Measurements from ENCODE around the gene C12orf56. TPM values are rescaled to one million over a fixed set of nuclear protein-coding genes. Genes with fewer than 3 reads are reported as not detected.

C12orf56 gene
- not detected for total RNA-seq
- polyA plus RNA-seq, result under 1 TPM in 1 of 2 donors, not detected in 1; 0.25 TPM
- long read RNA-seq, donor 1, result 0 reads
- long read RNA-seq, donor 2, result 0 reads

- ATAC-seq (ENCODE audit: low FRiP score), result no peak
- Histone ChIP-seq H3K27ac (ENCODE audit: low read depth in 1 of 2, low read length in 2 of 2) (no peak within 1 kb of the TSS), H3K36me3 (ENCODE audit: control insufficient read depth in 1 of 2, insufficient read depth in 2 of 2, low read length in 1 of 2) (no peaks in the 10 kb centered on the region), H3K9me3 (ENCODE audit: control insufficient read depth, low read length) (no peaks in the 10 kb centered on the region), H3K27me3 (ENCODE audit: control insufficient read depth in 1 of 2, insufficient read depth in 2 of 2, low read length in 1 of 2) (no peaks in the 10 kb centered on the region), H3K4me3 (ENCODE audit: low read length in 2 of 2) (peak within 1 kb of the TSS in 1 of 2 donors; percentile 17), H3K4me1 (ENCODE audit: control insufficient read depth in 1 of 2, insufficient read depth in 2 of 2, low read length in 2 of 2) (no peaks in the 10 kb centered on the region)
- DNase-seq, result no peak
- intact Hi-C loops (cut with DNase I), result no loop called here
- 2% methylated on average over 47 to 66 of the region's 66 CpGs for WGBS, 2 donors
Measured at GRCh38 chr12:64390275-64390851, at the start of gene C12orf56. C12orf56 (minus strand) TSS chr12:64390758; CDS start chr12:64390565, 193 bp downstream.

GRCh38 chr12:64440100-64440499 lies 49.5 kb upstream of the C12orf56 start:
- Histone ChIP-seq H3K27ac (ENCODE audit: low read depth in 1 of 2, low read length in 2 of 2) (no peak overlapping the region), H3K4me1 (ENCODE audit: control insufficient read depth in 1 of 2, insufficient read depth in 2 of 2, low read length in 2 of 2) (no peaks in the 10 kb centered on the region), H3K27me3 (ENCODE audit: control insufficient read depth in 1 of 2, insufficient read depth in 2 of 2, low read length in 1 of 2) (no peaks in the 10 kb centered on the region), H3K9me3 (ENCODE audit: control insufficient read depth, low read length) (no peaks in the 10 kb centered on the region), H3K4me3 (ENCODE audit: low read length in 2 of 2) (no peak overlapping the region), H3K36me3 (ENCODE audit: control insufficient read depth in 1 of 2, insufficient read depth in 2 of 2, low read length in 1 of 2) (peaks cover 4 to 7% of the 10 kb centered on the region in 2 donors)
- ATAC-seq (ENCODE audit: low FRiP score) (no peak), DNase-seq (no peak)
- intact Hi-C loops (cut with DNase I), result no loop called here
- 96 to 99% methylated on average over 1 of the region's 1 CpG for WGBS, 2 donors

GRCh38 chr12:64433915-64434314 lies 43.4 kb upstream of the C12orf56 start:
- 89 to 93% methylated on average over 5 of the region's 5 CpGs for WGBS, 2 donors
- peaks cover 8 to 12% of the 10 kb centered on the region in 2 donors for H3K36me3 ChIP-seq (ENCODE audit: control insufficient read depth in 1 of 2, insufficient read depth in 2 of 2, low read length in 1 of 2)

GRCh38 chr12:64431791-64432190 lies 41.2 kb upstream of the C12orf56 start:
- ATAC-seq (ENCODE audit: low FRiP score), result no peak

More at GRCh38 chr12:64433915-64434314, 43.4 kb upstream of the C12orf56 start:
- intact Hi-C loops (cut with DNase I), result no loop called here
- no peak for DNase-seq
- Histone ChIP-seq H3K27me3 (ENCODE audit: control insufficient read depth in 1 of 2, insufficient read depth in 2 of 2, low read length in 1 of 2) (no peaks in the 10 kb centered on the region), H3K9me3 (ENCODE audit: control insufficient read depth, low read length) (no peaks in the 10 kb centered on the region), H3K4me3 (ENCODE audit: low read length in 2 of 2) (no peak overlapping the region), H3K27ac (ENCODE audit: low read depth in 1 of 2, low read length in 2 of 2) (no peak overlapping the region), H3K4me1 (ENCODE audit: control insufficient read depth in 1 of 2, insufficient read depth in 2 of 2, low read length in 2 of 2) (no peaks in the 10 kb centered on the region)
- no peak for ATAC-seq (ENCODE audit: low FRiP score)

GRCh38 chr12:64430886-64431285 lies 40.3 kb upstream of the C12orf56 start:
- DNase-seq (no peak), ATAC-seq (ENCODE audit: low FRiP score) (no peak)
- Histone ChIP-seq H3K4me1 (ENCODE audit: control insufficient read depth in 1 of 2, insufficient read depth in 2 of 2, low read length in 2 of 2) (no peaks in the 10 kb centered on the region), H3K4me3 (ENCODE audit: low read length in 2 of 2) (no peak overlapping the region), H3K27ac (ENCODE audit: low read depth in 1 of 2, low read length in 2 of 2) (no peak overlapping the region), H3K36me3 (ENCODE audit: control insufficient read depth in 1 of 2, insufficient read depth in 2 of 2, low read length in 1 of 2) (peaks cover 5 to 9% of the 10 kb centered on the region in 2 donors), H3K27me3 (ENCODE audit: control insufficient read depth in 1 of 2, insufficient read depth in 2 of 2, low read length in 1 of 2) (no peaks in the 10 kb centered on the region), H3K9me3 (ENCODE audit: control insufficient read depth, low read length) (no peaks in the 10 kb centered on the region)
- intact Hi-C loops (cut with DNase I), result no loop called here
- WGBS, 2 donors, result 63 to 71% methylated on average over 2 of the region's 2 CpGs

More at GRCh38 chr12:64431791-64432190, 41.2 kb upstream of the C12orf56 start:
- Histone ChIP-seq H3K4me1 (ENCODE audit: control insufficient read depth in 1 of 2, insufficient read depth in 2 of 2, low read length in 2 of 2) (no peaks in the 10 kb centered on the region), H3K36me3 (ENCODE audit: control insufficient read depth in 1 of 2, insufficient read depth in 2 of 2, low read length in 1 of 2) (peaks cover 8 to 9% of the 10 kb centered on the region in 2 donors), H3K4me3 (ENCODE audit: low read length in 2 of 2) (no peak overlapping the region), H3K27me3 (ENCODE audit: control insufficient read depth in 1 of 2, insufficient read depth in 2 of 2, low read length in 1 of 2) (no peaks in the 10 kb centered on the region), H3K27ac (ENCODE audit: low read depth in 1 of 2, low read length in 2 of 2) (no peak overlapping the region), H3K9me3 (ENCODE audit: control insufficient read depth, low read length) (no peaks in the 10 kb centered on the region)
- DNase-seq, result no peak
- 90 to 91% methylated on average over 4 of the region's 4 CpGs for WGBS, 2 donors
- intact Hi-C loops (cut with DNase I), result no loop called here

- DNase-seq (no peak), ATAC-seq (ENCODE audit: low FRiP score) (no peak)
- Histone ChIP-seq H3K4me3 (ENCODE audit: low read length in 2 of 2) (no peak overlapping the region), H3K36me3 (ENCODE audit: control insufficient read depth in 1 of 2, insufficient read depth in 2 of 2, low read length in 1 of 2) (peaks cover 5 to 12% of the 10 kb centered on the region in 2 donors), H3K27me3 (ENCODE audit: control insufficient read depth in 1 of 2, insufficient read depth in 2 of 2, low read length in 1 of 2) (no peaks in the 10 kb centered on the region), H3K27ac (ENCODE audit: low read depth in 1 of 2, low read length in 2 of 2) (no peak overlapping the region), H3K9me3 (ENCODE audit: control insufficient read depth, low read length) (no peaks in the 10 kb centered on the region), H3K4me1 (ENCODE audit: control insufficient read depth in 1 of 2, insufficient read depth in 2 of 2, low read length in 2 of 2) (no peaks in the 10 kb centered on the region)
- WGBS, 2 donors, result 89 to 91% methylated on average over 4 of the region's 4 CpGs
- intact Hi-C loops (cut with DNase I), result no loop called here
Measured at GRCh38 chr12:64428956-64429355, 38.4 kb upstream of the C12orf56 start.

- ATAC-seq (ENCODE audit: low FRiP score), result no peak
- Histone ChIP-seq H3K4me1 (ENCODE audit: control insufficient read depth in 1 of 2, insufficient read depth in 2 of 2, low read length in 2 of 2) (no peaks in the 10 kb centered on the region), H3K27ac (ENCODE audit: low read depth in 1 of 2, low read length in 2 of 2) (no peak overlapping the region), H3K9me3 (ENCODE audit: control insufficient read depth, low read length) (no peaks in the 10 kb centered on the region), H3K27me3 (ENCODE audit: control insufficient read depth in 1 of 2, insufficient read depth in 2 of 2, low read length in 1 of 2) (no peaks in the 10 kb centered on the region), H3K36me3 (ENCODE audit: control insufficient read depth in 1 of 2, insufficient read depth in 2 of 2, low read length in 1 of 2) (peaks cover 4 to 15% of the 10 kb centered on the region in 2 donors), H3K4me3 (ENCODE audit: low read length in 2 of 2) (no peak overlapping the region)
- WGBS, 2 donors, result 9 to 11% methylated on average over 1 of the region's 1 CpG
- DNase-seq, result no peak
- intact Hi-C loops (cut with DNase I), result no loop called here
Measured at GRCh38 chr12:64427988-64428387, 37.4 kb upstream of the C12orf56 start.

- peaks cover 2 to 7% of the 10 kb centered on the region in 2 donors for H3K36me3 ChIP-seq (ENCODE audit: control insufficient read depth in 1 of 2, insufficient read depth in 2 of 2, low read length in 1 of 2)
- WGBS, 2 donors, result 90 to 93% methylated on average over 3 of the region's 3 CpGs
- H3K4me3 ChIP-seq (ENCODE audit: low read length in 2 of 2), result no peak overlapping the region
- DNase-seq (no peak), ATAC-seq (ENCODE audit: low FRiP score) (no peak)
- no peaks in the 10 kb centered on the region for H3K4me1 ChIP-seq (ENCODE audit: control insufficient read depth in 1 of 2, insufficient read depth in 2 of 2, low read length in 2 of 2)
- no peak overlapping the region for H3K27ac ChIP-seq (ENCODE audit: low read depth in 1 of 2, low read length in 2 of 2)
- intact Hi-C loops (cut with DNase I), result no loop called here
- H3K27me3 ChIP-seq (ENCODE audit: control insufficient read depth in 1 of 2, insufficient read depth in 2 of 2, low read length in 1 of 2), result no peaks in the 10 kb centered on the region
- H3K9me3 ChIP-seq (ENCODE audit: control insufficient read depth, low read length), result no peaks in the 10 kb centered on the region
Measured at GRCh38 chr12:64419696-64420095, 29.1 kb upstream of the C12orf56 start.

- Histone ChIP-seq H3K4me1 (ENCODE audit: control insufficient read depth in 1 of 2, insufficient read depth in 2 of 2, low read length in 2 of 2) (no peaks in the 10 kb centered on the region), H3K27ac (ENCODE audit: low read depth in 1 of 2, low read length in 2 of 2) (no peak overlapping the region), H3K4me3 (ENCODE audit: low read length in 2 of 2) (no peak overlapping the region), H3K9me3 (ENCODE audit: control insufficient read depth, low read length) (no peaks in the 10 kb centered on the region), H3K27me3 (ENCODE audit: control insufficient read depth in 1 of 2, insufficient read depth in 2 of 2, low read length in 1 of 2) (no peaks in the 10 kb centered on the region), H3K36me3 (ENCODE audit: control insufficient read depth in 1 of 2, insufficient read depth in 2 of 2, low read length in 1 of 2) (peaks cover 3% of the 10 kb centered on the region in 2 donors)
- intact Hi-C loops (cut with DNase I), result no loop called here
- no peak for DNase-seq
- no peak for ATAC-seq (ENCODE audit: low FRiP score)
Measured at GRCh38 chr12:64418209-64418608, 27.7 kb upstream of the C12orf56 start.
